NOMO-1 treated with dmso at 0.1 percent for 144 hours (cell line): ENCODE data around the gene STRN.

Experiments used
- DNase-seq: peaks from one replicate; lab custom pipeline; 2025; ENCODE audit not compliant: unreplicated experiment; lab: John Stamatoyannopoulos, UW

Gene STRN

DNA sequence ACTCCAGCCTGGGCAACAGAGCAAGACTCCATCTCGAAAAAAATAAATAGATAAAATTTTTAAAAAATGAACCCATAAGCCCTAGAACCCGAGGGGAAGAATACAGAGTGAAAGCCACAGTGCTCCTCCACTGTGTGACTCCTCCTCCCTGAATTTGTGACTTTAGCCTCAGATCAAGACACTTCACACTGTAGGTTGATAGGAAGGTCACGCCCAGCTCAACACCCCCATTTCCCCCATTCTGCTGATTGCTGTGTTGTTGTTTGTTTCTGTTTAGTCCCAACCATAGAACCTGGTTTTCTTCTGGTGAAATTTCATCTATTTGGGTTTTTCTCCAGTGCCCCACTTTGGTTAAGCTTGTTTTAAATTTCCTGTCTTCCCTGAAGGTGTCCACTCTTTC, 167.6 kb downstream of the STRN start:
- no peak for DNase-seq

- DNase-seq: no peak
Measured at GRCh38 chr2:36797324-36798070, 168.8 kb downstream of the STRN start.
